ENCODE results near the gene TLK2. TPM values are rescaled to one million over a fixed set of nuclear protein-coding genes. Genes with fewer than 3 reads are reported as not detected.

TLK2 gene
- total RNA-seq, 1 experiment from 2014 or later, result 54.7 TPM

GRCh38 chr17:62656446-62656845, 177.8 kb downstream of the TLK2 start:
- Histone ChIP-seq H3K36me3 (ENCODE audit: insufficient read depth, low read length, poor library complexity, severe bottlenecking) (no peaks in the 10 kb centered on the region), H3K9me3 (ENCODE audit: low read depth, low read length, poor library complexity, severe bottlenecking) (peaks cover 4% of the 10 kb centered on the region), H3K27ac (ENCODE audit: low read depth, low read length, poor library complexity, severe bottlenecking) (no peak overlapping the region), H3K4me1 (ENCODE audit: insufficient read depth, low read length, poor library complexity, severe bottlenecking) (peaks cover 16% of the 10 kb centered on the region), H3K27me3 (replicated peaks; ENCODE audit: insufficient read depth, low read depth, low read length, poor library complexity) (no peaks in the 10 kb centered on the region), H3K4me3 (ENCODE audit: low read depth, low read length, poor library complexity, severe bottlenecking) (no peak overlapping the region)
- POLR2A ChIA-PET (ENCODE audit: low non-redundant PET), result no interaction called here
- CTCF ChIA-PET, result interaction anchor here (0.6 kb wide), 1 partner anchor 23 kb away, joined by 11 read pairs; no protein-coding TSS in a partner anchor
- DNase-seq (ENCODE audit: low spot score), result no peak
- BruUV-seq (replicated peaks), result no TSS peak
- intact Hi-C loops (cut with micrococcal nuclease; ENCODE audit: unreplicated experiment), result no loop called here
- no peak for TF ChIP-seq EZH2 (IDR thresholded peaks at IDR 0.05; ENCODE audit: borderline replicate concordance, low read depth, low read length, poor library complexity, severe bottlenecking)
- TF ChIP-seq CTCF (conservative IDR thresholded peaks at IDR 0.05; ENCODE audit: low read depth, low read length), result no peak

GRCh38 chr17:62657145-62657665, 178.6 kb downstream of the TLK2 start:
- H3K36me3 ChIP-seq (ENCODE audit: insufficient read depth, low read length, poor library complexity, severe bottlenecking), result no peaks in the 10 kb centered on the region
- no peak overlapping the region for H3K4me3 ChIP-seq (ENCODE audit: low read depth, low read length, poor library complexity, severe bottlenecking)
- BruUV-seq (replicated peaks), result no TSS peak
- no peak for TF ChIP-seq CTCF (conservative IDR thresholded peaks at IDR 0.05; ENCODE audit: low read depth, low read length)
- no peak for TF ChIP-seq EZH2 (IDR thresholded peaks at IDR 0.05; ENCODE audit: borderline replicate concordance, low read depth, low read length, poor library complexity, severe bottlenecking)
- CTCF ChIA-PET, result interaction anchor here (0.6 kb wide), 1 partner anchor 24 kb away, joined by 11 read pairs; no protein-coding TSS in a partner anchor
- H3K27ac ChIP-seq (ENCODE audit: low read depth, low read length, poor library complexity, severe bottlenecking), result no peak overlapping the region
- peaks cover 13% of the 10 kb centered on the region for H3K4me1 ChIP-seq (ENCODE audit: insufficient read depth, low read length, poor library complexity, severe bottlenecking)
- no peaks in the 10 kb centered on the region for H3K27me3 ChIP-seq (replicated peaks; ENCODE audit: insufficient read depth, low read depth, low read length, poor library complexity)
- POLR2A ChIA-PET (ENCODE audit: low non-redundant PET), result no interaction called here
- no peak for DNase-seq (ENCODE audit: low spot score)
- intact Hi-C loops (cut with micrococcal nuclease; ENCODE audit: unreplicated experiment), result no loop called here
- H3K9me3 ChIP-seq (ENCODE audit: low read depth, low read length, poor library complexity, severe bottlenecking), result peaks cover 4% of the 10 kb centered on the region

GRCh38 chr17:62657690-62658089, 179.1 kb downstream of the TLK2 start:
- Histone ChIP-seq H3K27me3 (replicated peaks; ENCODE audit: insufficient read depth, low read depth, low read length, poor library complexity) (no peaks in the 10 kb centered on the region), H3K27ac (ENCODE audit: low read depth, low read length, poor library complexity, severe bottlenecking) (no peak overlapping the region), H3K4me3 (ENCODE audit: low read depth, low read length, poor library complexity, severe bottlenecking) (no peak overlapping the region), H3K4me1 (ENCODE audit: insufficient read depth, low read length, poor library complexity, severe bottlenecking) (peaks cover 9% of the 10 kb centered on the region), H3K36me3 (ENCODE audit: insufficient read depth, low read length, poor library complexity, severe bottlenecking) (no peaks in the 10 kb centered on the region), H3K9me3 (ENCODE audit: low read depth, low read length, poor library complexity, severe bottlenecking) (peaks cover 4% of the 10 kb centered on the region)
- intact Hi-C loops (cut with micrococcal nuclease; ENCODE audit: unreplicated experiment), result no loop called here
- CTCF ChIA-PET, result no interaction called here
- DNase-seq (ENCODE audit: low spot score), result no peak
- POLR2A ChIA-PET (ENCODE audit: low non-redundant PET), result no interaction called here
- TF ChIP-seq EZH2 (IDR thresholded peaks at IDR 0.05; ENCODE audit: borderline replicate concordance, low read depth, low read length, poor library complexity, severe bottlenecking) (no peak), CTCF (conservative IDR thresholded peaks at IDR 0.05; ENCODE audit: low read depth, low read length) (no peak)
- no TSS peak for BruUV-seq (replicated peaks)

Measured in A673 (cell line).